HG02943 (cell line): Measurements from ENCODE around the gene MATN1.

ENCODE experiments used
- ATAC-seq: cut with Tn5 transposase; IDR thresholded peaks from one replicate; pipeline ENCODE4 v1.9.1; 2021; ENCODE audit warnings: mild to moderate bottlenecking, low read depth, moderate library complexity; ENCODE audit not compliant: unreplicated experiment

The MATN1 gene

DNA sequence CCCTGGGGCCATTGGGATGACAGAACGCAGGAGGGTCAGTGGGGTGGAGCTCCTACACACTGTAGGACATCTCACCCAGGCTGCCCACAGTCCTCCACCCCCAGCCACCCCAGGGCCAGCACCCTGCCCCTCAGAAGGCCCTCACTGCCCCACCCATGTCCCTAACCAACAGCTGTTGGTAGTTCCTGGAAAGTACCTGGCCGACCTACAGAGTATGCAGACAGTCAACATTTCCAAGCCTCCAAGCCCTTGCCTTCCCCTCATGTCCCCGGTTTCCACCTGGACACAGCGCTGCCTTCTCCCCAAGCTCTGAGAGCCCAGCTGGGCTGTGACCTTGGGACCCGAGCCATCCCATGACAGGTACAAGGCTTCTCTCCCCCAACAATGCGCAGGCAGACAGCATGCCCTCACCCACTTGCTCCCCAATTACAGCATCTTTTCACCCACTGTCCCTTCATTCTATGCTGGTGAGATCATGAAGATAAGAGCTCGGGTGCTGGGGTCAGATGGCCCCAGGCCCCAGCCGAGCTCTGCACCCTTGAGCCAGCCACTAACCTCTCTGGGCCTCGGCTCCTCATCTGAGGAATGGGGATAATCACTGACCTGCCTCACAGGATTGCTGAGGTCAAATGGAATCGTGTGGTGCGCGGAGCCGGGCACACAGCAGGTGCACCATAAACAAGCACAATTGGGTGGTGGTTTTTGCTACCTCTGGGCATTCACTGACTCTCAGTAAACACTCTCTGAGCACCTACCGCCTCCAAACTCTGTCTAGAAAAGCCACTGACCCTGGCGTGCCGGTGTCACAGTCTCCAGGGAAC, 23.0 kb upstream of the MATN1 start:
- ATAC-seq, result no peak

DNA sequence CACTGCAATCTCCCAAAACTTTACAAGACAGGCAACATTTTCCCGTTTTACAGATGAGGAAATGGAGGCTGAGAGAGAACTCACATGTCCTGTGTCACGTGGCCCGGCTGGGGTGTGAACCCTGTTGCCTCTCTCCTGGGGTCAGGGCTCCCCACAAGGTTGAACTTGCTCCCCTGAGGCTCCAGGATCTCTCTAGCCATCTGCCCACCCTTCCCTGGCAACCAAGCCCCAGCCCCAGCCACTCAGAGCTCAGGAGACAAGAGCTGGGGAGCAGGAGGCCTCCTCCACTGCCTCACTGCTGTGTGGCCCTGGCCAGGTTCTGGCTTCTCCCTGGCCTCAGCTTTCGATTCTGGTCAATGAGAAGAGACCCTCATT, 22.4 kb upstream of the MATN1 start:
- ATAC-seq, result no peak

DNA sequence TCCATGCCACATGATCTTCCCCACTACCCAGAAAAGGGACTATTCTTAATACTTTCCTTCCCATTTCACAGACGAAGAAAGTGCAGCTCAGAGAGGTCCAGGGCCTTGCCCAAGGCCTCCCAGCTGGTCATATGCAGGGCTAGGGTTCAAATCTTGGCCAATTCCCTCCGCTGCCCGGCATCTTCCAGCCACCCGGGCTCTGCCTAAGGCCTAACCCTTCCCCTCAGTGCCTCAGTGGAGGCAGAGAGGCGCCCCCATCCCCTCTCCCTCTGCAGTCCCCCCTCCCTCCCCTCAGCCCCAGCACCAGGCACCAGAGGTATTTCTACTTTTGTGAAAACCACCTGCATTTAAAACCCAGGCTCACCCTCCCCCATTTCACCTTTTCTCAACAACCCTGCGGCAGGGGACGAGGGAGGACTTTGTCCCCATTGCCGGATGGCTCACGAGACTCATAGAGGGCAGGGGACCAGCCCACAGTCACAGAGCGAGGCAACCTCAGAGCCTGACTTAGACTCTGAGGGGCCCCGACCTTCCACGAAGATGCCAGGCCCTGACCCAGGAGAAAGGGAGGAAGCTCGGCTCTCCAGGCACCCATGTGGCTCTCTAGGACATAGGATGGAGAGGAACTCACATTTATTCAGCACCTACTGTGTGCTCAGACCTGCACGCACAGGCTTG, 21.9 kb upstream of the MATN1 start:
- no peak for ATAC-seq

DNA sequence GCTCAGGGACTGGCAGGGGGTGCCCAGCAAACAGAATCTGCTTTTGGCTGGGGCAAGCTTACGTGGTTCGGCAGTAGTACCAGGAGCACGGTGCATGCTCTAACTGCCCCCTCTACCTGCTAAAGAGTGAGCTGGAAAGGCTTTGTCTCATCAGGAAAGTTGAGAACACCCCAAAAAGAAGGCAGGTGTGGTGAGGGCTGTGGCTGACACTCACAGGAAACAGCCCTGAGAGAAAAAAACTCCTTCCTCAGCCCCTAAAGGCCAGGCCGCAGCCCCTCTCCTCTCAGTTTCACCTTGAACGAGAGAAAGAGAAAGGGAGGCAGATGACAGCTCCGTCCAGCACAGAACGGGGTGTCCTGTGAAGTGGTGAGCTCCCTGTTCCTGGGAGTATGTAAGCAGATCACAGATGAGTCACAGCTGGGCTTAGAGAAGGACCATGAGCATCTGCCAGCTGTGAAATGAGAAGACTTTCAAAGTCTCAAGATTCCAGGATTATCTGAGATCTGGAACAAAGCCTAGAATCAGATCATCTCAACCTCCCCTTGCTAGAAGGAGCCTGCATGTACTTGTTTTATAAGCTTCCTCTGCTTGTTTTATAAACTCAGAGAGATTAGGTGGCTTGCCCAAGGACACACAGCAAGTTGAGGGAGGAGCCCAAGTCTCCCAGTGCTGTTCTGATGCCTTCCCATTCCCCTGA, 20.8 kb upstream of the MATN1 start:
- no peak for ATAC-seq

DNA sequence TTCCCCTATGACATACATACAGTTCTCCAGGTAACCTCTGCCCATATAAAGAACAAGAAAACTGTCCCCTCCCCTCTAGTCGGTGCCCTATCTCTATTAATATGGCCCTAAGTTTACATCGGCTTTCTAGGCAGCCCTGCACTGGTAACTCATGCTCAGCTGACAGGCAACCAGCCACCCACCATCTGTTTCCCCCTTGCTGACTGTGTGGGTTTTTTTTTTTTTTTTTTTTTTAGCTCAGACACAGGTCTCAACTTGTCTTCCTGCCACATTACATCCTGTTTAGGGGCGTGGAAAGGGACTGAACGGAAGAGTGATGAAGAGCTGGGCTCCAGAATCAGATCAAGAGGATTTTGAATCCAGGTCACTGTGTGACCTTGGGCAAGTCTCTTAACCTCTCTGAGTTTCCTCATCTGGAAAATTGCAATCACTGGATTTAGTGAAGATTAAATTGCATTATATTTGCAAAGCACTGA, 20.2 kb upstream of the MATN1 start:
- no peak for ATAC-seq

DNA sequence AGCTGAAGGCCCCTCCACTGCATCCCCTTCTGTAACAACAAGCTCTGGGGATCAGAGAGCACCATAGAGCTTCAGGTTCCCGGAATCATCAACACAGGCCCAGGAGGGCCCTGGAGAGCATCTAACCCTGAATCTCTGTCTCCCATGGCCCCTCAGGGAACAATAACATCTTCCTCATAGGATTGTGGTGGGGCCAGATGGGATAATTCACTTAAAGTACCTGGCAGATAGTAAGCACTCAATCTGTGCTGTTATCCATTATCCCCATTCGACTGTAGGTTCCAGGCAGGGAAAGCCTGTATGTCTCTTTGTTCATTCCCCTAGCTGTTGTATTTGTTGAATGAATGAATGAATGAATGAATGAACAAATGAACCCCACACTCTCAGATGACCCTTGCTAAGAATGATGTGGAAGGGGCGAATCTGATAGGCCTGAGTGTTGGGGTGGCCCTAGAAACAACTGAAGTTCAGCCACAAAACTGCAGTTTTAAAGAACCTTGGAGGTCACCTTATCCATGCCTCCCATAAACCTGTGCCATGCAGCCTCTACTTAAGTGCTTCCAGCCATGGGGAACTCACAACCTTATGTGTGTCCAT, 19.7 kb upstream of the MATN1 start:
- no peak for ATAC-seq

DNA sequence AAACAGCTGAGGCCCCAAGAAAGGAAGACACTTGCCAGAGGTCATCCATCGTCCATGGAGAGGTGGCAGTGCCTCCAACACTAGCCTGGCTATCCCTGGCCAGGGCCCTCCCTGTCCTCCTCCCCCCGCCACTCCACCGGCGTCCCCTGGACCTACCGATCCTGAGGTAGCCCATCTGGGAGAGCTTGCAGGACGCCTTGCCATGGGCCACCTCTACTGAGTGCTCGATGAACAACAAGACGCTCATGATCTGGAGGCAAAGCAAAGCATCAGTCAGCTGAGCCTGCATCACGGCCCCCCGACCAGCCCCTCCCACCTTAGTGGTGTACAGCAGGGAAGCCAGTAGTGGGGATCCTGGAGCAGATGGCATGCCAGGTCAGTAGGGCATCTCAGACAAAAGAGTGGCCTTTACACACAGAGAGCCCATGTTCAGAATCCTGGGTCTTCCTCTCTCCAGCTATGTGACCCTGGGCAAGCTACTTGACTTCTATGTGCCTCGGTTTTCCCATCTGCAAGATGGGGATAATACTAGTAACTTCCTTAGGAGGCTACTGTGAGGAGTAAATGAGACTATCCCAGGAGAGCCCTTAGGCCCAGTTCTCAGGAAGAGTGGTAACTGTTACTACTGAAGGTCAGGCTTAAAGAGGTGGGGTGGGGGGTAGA, 19.0 kb upstream of the MATN1 start:
- no peak for ATAC-seq

DNA sequence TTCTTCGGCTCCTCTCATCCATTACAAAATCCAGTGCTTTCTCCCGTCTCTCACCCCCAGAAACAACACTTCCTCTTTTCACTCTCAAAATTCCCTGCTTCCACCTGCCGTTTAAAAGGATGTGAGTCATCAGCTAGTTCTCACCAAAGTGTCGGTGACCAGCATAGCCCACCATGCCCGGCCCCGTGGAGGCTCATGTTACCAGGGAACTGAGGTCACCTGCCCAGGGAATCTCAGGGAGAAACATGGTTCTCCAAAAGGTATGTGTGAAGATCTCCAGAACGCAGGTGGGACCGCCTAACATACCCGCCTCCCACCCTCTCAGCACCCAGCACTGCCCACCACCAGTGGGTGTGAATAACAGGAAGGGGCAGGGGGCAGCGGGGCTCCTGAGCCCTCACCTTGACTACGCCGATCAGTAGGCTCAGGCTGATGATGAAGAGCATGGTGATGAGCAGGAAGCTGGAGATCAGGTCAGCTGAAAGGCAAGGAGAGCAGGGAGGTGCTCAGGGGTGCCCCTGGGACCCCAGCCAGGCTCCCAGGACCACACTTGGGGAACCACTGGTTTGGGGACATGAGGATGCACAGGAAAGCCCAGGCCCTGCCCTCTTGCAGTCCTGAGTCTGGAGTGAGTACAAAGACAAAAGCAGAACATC, 18.0 kb upstream of the MATN1 start:
- ATAC-seq, result no peak

DNA sequence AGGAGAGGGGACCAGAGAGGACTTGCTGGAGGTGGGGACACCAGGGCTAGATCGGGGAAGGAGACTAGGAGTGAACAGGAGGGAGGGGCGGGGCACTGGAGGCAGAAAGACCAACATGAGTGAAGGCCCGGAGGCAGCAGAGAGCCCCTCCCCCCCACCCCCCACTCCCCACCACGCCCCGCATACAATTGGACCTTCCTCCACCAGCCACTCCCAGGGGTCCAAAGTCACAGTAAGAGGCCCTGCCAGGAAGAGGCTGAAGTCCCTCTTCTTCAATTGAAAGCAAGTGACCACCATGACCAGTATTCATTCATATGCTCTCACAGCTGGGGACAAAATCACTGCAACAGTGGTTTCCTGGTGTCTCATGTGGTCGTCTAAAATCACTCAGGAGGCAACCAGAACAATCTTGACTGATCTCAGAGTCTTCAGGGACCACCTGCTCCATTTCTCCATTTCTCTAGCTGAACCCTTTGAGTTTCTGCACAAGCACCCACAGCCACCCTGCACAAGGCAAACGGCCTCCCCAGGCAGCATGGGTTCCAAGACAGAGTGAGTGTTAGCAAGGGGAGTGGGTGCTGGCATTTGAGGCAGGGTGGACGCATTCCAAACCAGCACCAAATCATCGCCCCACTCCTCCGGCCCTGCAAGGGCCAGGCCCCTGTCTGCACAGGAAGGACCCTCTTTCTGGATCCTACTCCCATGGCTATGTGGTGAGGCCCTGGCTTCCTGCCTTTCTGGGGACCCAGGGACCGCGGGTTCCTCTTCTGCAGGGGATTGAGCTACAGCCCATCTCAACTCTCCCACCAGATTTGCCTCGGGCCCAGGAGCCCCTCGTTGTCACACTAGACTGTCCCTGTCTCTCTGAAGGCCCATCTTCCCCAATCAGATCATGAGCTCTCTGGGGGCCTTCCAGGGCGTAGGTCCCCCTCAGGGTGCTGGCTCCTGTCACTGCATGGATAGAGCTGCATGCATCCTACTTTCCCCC, 17.2 kb upstream of the MATN1 start:
- ATAC-seq, result no peak

DNA sequence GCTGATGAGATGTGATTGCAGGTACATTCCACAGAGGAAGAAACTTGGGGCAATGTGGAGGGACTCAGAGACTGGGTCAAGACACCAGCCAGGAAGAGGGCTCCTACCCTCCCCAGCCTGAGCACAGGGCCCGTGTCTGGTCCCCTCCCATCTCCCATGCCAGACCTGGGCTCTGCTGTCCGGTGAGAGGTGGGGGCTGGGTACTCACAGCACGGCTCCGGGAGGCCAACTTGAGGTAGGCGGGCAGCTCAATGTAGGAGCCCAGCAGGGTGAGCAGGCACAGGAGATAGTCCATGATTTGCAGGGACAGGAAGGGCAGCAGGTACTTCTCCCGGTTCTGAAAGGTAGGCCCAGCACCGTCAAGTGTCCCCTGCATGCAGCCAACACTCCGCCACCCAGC, 16.2 kb upstream of the MATN1 start:
- ATAC-seq, result no peak

DNA sequence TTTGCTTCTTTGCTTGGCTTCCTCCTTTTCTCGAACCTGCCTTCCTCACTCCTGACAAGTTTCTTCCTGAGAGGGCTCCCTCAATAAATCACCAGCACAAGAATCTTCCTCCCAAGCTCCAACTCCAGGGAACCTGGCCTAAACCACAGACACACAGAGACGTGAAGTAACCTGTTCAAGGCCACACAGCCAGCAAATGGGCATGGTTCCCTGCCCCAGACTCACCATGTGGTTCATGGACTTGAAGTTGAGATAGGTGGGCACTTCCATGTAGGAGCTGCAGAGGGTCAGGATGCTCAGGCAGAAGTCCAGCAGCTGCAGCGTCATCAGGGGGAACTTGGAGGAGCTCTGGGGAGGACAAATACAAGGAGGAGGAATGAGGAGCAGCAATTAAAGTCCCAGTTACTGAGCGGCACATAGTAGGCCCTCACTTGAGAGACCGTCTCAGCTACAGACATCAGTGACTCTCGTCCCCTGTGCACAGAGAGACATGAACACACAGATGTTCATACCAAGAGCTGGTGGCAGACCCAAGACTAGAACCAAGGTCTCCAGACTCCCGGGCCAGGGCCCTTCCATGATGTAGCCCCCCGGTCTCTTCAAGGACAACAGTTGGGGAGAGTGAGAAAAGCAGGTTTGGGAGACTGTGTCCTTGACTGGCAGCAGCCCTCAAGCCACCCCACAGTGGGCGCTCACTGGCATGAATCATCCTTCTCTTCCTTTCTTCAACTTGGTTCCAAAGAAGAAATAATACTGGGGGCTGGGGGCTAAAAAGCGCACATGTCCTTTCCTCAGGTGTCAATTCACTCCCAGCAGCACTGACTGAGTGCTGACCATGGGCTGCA, 15.6 kb upstream of the MATN1 start:
- ATAC-seq, result no peak

DNA sequence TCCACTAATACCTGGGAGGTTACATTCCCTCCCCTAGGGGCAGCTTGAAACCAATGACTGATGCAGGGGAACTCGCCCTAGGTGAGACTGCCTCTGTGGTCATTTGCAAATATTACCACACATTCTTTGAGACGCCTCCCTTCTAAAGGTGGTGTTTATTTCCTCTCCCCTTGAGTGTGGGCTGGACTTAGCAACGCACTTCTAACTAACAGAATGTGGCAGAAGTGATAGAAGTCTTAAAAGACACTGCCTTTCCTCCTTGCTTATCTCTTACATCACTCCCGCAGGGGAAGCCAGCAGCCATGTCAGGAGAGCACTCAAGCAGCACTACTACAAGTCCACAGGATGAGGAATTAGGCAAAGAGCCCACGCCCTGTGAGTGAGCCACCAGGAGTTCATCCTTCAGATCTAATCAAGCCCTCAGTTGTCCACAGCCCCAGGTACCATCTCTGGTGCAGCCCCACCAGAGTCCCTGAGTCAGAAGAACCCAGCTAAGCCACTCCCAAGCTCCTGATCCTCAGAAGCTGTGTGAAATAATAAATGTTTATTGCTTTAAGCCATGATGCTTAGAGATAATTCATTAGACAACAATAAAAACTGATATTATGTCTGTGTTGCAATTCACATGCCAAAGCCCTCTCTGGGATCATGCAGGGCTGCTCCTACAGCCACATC, 14.8 kb upstream of the MATN1 start:
- no peak for ATAC-seq

DNA sequence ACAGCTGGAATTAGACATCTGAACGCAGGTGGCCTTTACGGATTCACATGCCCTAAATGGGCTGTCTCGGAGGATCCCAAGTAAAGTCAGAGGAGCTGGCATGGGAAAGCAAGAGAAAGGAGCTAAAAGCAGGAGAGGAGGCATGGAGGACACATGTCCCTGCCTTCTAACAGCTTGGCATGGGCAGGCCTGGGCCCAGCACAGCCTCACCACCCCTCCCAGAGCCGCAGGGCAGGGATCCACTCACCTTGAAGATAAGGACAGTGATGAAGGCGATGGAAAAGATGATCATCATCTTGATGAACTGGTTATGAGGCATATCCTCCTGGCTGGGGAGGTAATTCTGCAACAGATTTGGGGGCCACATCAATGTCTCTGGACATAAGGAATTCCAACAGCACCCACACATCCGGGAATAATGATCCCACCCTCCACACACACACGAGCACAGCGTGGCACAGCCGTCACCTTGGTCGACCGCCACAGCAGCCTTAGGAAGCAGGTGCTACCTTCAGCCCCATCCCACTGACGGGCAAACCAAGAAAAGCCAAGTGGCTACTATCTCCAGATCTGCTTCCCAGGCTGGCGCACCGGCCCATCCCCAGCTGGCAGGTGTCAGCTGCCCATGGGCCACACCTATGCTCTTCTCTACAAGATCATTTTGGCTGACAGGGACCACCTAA, 14.1 kb upstream of the MATN1 start:
- ATAC-seq, result no peak

DNA sequence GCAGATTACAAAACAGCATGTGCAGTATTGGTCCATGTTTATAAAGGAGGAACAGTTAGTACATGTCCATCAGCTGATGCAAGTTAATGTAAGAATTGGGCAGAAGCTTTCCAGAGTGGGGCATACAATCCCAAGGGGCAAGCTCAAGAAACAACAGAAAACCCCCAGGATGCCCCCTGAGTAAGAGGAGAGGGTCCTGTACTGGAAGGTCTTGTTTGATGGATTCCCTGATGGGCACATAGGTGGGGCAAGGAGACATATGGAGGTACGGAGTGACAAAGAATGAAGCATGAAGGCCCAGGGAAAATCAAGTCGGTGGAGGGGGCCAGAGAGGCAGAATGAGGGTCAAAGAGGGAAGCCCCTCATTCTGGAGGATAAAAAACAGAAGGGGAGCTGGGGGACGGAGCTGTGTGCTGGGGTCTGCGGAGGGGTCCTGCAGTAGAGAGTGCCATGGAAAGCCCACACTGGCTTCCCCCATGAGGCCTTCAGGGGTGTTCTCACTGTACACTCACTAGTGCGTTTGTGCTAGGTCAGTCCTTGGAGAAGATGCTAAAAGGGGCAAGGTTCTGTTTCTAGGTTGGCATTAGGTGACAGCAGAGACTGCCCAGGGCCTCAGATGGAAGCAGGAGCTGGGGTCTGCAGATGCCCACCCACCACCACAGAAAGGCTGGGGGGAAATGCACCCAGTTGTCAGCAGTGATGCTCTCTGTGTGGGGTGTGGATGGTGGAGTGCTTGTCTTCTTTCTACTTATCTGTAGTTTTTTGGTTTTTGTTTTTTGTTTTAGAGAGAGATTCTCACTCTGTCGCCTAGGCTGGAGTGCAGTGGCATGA, 12.5 kb upstream of the MATN1 start:
- no peak for ATAC-seq

DNA sequence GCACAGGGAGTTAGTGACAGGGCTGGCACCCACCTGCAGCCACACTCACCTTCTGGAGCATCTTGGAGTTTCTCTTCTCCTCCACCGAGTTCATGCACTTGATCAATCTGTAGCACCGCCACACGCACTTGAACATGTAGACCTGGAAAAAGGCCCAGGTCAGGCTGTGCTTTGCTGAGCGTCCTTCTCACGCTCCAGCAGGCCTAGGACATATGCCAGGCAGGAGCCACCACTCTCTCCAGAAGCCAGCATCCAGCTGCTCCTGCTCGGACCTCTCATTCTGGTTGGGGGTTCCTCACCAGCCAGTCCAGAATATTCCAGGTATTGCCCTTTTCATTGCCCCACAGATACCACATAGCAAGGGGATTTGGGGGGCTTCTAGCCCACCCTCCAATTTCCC, 11.7 kb upstream of the MATN1 start:
- ATAC-seq, result no peak

DNA sequence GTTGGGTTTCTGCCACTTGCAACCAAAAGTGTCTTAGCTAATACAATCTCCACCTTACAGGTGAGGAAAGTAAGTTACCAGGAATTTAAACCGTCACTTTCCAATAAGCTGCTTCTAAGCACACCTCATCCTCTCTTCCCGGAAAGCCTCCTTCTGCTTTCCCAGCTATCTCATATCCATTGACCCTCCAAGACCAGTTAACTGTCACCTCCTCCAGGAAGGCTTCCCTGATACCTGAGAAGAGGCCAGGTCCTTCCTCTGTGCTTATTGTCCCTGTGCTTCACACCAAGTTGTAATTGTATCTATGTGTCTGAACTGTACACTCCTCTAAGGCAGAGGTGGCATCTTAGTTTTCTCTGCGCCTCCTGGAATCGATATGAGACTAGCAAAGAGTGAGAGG, 11.2 kb upstream of the MATN1 start:
- no peak for ATAC-seq
